PC-3 (cell line): ENCODE results near the gene FMNL2.

Experiments used
- CTCF ChIP-seq: fragments of 300-600 bp; sonication (generic); conservative IDR thresholded peaks from 2 replicates; pipeline ENCODE4 v1.5.1; 2017; ENCODE audit warnings: antibody characterized with exemption, low read depth, mild to moderate bottlenecking, low read length
- EZH2 ChIP-seq: fragments of 300-600 bp; sonication (generic); IDR thresholded peaks from one replicate; pipeline ENCODE4 v1.6.1; 2017; ENCODE audit warnings: antibody characterized with exemption, mild to moderate bottlenecking, low read length; ENCODE audit not compliant: unreplicated experiment

DNA sequence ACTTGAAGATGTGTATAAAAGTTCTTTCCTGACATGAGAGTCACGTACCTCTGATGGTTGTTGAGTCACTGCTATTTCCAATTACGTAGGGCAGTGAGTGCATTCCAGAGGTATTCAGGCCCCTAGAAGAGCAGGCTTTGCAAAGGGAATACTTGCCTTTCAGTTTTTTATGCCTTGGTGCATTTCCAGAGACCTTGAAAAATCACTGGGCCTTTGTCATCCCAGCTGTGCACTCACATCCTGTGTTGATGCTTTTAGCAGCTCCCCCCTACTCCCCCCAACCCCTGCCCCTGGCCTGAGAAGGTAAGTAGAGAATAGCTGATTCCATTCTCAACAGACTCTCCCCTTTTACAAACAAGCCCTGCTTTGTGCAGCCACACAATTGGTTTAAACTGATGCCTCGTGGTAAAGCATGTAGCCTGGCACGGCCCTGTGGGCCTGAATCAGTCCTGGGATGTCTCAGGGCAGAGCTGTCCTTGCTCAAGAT lies 208.1 kb downstream of the FMNL2 start:
- TF ChIP-seq CTCF (no peak), EZH2 (no peak)
